Vagina (tissue), 2 donors: ENCODE results near the gene ZNF304.

ENCODE experiments used
- POLR2A ChIP-seq, 2 donors: fragments of 450-650 bp; IDR thresholded peaks; one replicate each; pipeline ENCODE4 v1.6.1; 2017; ENCODE audit warnings: antibody characterized with exemption in 2 of 2, mild to moderate bottlenecking in 2 of 2, moderate library complexity in 2 of 2
- TF ChIP-seq, protein P1 (sequence below), 3 experiments: fragments of 450-650 bp in 2 of 3; fragments of 200-600 bp in 1 of 3; sonication (generic) in 1 of 3; IDR thresholded peaks; one replicate each; pipeline ENCODE4 v1.5.1; 2017 to 2019; ENCODE audit warnings: antibody characterized with exemption in 3 of 3, mild to moderate bottlenecking in 2 of 3, moderate library complexity in 2 of 3

DNA sequence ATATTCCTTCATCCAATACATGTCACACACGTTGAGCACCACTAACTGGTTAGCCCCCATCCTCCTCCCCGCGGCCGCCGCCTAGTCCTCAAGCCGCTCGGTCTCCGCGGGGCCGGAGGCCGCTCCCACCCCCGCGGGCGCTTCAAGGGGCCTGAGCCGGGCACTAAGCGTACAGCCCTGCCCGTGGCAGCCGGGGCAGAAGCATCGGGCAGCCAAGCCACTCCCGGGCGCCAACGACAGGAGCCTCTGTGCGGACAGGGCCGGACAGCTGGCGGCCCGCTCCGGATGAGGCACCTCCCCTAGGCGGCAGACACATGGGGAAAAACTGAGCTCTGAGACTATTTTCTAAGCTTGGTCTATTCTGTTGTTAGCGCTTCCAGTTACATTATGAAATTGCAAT is 33.6 kb upstream of the ZNF304 start:
- TF ChIP-seq, protein P1, sequence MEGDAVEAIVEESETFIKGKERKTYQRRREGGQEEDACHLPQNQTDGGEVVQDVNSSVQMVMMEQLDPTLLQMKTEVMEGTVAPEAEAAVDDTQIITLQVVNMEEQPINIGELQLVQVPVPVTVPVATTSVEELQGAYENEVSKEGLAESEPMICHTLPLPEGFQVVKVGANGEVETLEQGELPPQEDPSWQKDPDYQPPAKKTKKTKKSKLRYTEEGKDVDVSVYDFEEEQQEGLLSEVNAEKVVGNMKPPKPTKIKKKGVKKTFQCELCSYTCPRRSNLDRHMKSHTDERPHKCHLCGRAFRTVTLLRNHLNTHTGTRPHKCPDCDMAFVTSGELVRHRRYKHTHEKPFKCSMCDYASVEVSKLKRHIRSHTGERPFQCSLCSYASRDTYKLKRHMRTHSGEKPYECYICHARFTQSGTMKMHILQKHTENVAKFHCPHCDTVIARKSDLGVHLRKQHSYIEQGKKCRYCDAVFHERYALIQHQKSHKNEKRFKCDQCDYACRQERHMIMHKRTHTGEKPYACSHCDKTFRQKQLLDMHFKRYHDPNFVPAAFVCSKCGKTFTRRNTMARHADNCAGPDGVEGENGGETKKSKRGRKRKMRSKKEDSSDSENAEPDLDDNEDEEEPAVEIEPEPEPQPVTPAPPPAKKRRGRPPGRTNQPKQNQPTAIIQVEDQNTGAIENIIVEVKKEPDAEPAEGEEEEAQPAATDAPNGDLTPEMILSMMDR (IDR thresholded peaks at IDR 0.05) = no peak
- TF ChIP-seq POLR2A (IDR thresholded peaks at IDR 0.05) = no peak
